Fibroblast of lung (primary cell): ENCODE results near the gene TNFAIP8L3.

Experiments used
- CTCF ChIP-seq, 2 donors: IDR thresholded peaks in 1 of 2; conservative IDR thresholded peaks in 1 of 2; 1 replicate in 1 of 2; 2 replicates in 1 of 2; pipeline ENCODE4 v1.5.1; 2011 to 2012; ENCODE audit warnings: low read length in 2 of 2, control low read depth in 1 of 2, inconsistent platforms in 1 of 2, low read depth in 1 of 2, mild to moderate bottlenecking in 1 of 2
- EZH2 ChIP-seq: IDR thresholded peaks from 2 replicates; pipeline ENCODE4 v1.5.1; 2012; ENCODE audit warnings: low read length, control low read depth, mild to moderate bottlenecking; ENCODE audit errors: missing control alignments

DNA sequence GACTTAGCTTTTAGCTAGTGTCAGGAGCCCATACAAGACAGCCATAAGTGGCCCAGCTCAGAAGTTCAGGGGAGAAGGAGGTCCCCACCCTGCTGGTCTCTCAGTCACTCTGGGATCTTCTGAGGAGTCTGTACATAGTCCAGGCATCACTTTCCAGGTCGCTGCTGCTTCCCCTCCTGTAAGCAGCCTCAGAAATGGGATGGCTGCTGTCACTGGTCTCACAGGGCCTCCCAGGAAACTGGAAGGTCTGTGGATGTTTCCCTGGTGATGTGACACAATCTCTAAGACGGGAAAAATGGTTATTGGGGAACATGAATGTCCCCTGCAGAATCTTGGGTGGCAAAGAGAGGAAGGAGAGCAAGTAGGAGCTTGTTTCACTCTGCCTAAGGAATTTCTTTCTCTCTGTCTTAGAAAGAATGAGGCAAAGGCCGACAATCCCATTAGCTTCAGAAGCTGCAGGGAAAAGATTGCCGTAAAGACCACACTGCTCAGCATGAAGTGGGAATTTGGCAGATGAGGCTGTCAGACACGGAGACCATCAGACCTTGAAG is 43.2 kb upstream of the TNFAIP8L3 start:
- TF ChIP-seq CTCF (conservative IDR thresholded peaks at IDR 0.05 in 1 of 2, IDR thresholded peaks at IDR 0.05 in 1 of 2; ENCODE audit: low read depth in 1 of 2, low read length in 2 of 2) (no peak), EZH2 (no peak)
